ENCODE data around the gene RIC8A.

- TF ChIP-seq, protein P1, sequence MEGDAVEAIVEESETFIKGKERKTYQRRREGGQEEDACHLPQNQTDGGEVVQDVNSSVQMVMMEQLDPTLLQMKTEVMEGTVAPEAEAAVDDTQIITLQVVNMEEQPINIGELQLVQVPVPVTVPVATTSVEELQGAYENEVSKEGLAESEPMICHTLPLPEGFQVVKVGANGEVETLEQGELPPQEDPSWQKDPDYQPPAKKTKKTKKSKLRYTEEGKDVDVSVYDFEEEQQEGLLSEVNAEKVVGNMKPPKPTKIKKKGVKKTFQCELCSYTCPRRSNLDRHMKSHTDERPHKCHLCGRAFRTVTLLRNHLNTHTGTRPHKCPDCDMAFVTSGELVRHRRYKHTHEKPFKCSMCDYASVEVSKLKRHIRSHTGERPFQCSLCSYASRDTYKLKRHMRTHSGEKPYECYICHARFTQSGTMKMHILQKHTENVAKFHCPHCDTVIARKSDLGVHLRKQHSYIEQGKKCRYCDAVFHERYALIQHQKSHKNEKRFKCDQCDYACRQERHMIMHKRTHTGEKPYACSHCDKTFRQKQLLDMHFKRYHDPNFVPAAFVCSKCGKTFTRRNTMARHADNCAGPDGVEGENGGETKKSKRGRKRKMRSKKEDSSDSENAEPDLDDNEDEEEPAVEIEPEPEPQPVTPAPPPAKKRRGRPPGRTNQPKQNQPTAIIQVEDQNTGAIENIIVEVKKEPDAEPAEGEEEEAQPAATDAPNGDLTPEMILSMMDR (IDR thresholded peaks at IDR 0.05; ENCODE audit: low read depth, low read length, missing input control): no peak
- TF ChIP-seq TAF1 (conservative IDR thresholded peaks at IDR 0.05): no peak
- no peak for TF ChIP-seq RAD21 (IDR thresholded peaks at IDR 0.05)
- TF ChIP-seq ATF3 (IDR thresholded peaks at IDR 0.05): no peak
- TF ChIP-seq EGR1 (IDR thresholded peaks at IDR 0.05; ENCODE audit: low read depth in 2 of 2): no peak
- TF ChIP-seq JUND (IDR thresholded peaks at IDR 0.05): no peak
- TF ChIP-seq, protein P2, sequence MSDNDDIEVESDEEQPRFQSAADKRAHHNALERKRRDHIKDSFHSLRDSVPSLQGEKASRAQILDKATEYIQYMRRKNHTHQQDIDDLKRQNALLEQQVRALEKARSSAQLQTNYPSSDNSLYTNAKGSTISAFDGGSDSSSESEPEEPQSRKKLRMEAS (IDR thresholded peaks at IDR 0.05): no peak
- TF ChIP-seq, protein P3, sequence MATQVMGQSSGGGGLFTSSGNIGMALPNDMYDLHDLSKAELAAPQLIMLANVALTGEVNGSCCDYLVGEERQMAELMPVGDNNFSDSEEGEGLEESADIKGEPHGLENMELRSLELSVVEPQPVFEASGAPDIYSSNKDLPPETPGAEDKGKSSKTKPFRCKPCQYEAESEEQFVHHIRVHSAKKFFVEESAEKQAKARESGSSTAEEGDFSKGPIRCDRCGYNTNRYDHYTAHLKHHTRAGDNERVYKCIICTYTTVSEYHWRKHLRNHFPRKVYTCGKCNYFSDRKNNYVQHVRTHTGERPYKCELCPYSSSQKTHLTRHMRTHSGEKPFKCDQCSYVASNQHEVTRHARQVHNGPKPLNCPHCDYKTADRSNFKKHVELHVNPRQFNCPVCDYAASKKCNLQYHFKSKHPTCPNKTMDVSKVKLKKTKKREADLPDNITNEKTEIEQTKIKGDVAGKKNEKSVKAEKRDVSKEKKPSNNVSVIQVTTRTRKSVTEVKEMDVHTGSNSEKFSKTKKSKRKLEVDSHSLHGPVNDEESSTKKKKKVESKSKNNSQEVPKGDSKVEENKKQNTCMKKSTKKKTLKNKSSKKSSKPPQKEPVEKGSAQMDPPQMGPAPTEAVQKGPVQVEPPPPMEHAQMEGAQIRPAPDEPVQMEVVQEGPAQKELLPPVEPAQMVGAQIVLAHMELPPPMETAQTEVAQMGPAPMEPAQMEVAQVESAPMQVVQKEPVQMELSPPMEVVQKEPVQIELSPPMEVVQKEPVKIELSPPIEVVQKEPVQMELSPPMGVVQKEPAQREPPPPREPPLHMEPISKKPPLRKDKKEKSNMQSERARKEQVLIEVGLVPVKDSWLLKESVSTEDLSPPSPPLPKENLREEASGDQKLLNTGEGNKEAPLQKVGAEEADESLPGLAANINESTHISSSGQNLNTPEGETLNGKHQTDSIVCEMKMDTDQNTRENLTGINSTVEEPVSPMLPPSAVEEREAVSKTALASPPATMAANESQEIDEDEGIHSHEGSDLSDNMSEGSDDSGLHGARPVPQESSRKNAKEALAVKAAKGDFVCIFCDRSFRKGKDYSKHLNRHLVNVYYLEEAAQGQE (IDR thresholded peaks at IDR 0.05): no peak
- TF ChIP-seq GABPA (IDR thresholded peaks at IDR 0.05 in 1 of 2, conservative IDR thresholded peaks at IDR 0.05 in 1 of 2): no peak
- TF ChIP-seq, protein P4, sequence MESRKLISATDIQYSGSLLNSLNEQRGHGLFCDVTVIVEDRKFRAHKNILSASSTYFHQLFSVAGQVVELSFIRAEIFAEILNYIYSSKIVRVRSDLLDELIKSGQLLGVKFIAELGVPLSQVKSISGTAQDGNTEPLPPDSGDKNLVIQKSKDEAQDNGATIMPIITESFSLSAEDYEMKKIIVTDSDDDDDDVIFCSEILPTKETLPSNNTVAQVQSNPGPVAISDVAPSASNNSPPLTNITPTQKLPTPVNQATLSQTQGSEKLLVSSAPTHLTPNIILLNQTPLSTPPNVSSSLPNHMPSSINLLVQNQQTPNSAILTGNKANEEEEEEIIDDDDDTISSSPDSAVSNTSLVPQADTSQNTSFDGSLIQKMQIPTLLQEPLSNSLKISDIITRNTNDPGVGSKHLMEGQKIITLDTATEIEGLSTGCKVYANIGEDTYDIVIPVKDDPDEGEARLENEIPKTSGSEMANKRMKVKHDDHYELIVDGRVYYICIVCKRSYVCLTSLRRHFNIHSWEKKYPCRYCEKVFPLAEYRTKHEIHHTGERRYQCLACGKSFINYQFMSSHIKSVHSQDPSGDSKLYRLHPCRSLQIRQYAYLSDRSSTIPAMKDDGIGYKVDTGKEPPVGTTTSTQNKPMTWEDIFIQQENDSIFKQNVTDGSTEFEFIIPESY (IDR thresholded peaks at IDR 0.05): no peak
Observed at GRCh38 chr11:235180-235579, 27.7 kb downstream of the RIC8A start.

Data from liver (tissue), 3 donors.